LoVo (cell line): ENCODE data around the gene OR1J1.
A peak's percentile ranks its signal among the peaks of the same experiment; 100 is the strongest.

Experiments used
- DNase-seq: peaks from one replicate; pipeline ENCODE4 v3.0.0-alpha.2; 2016; ENCODE audit warnings: low spot score

The OR1J1 gene, protein sequence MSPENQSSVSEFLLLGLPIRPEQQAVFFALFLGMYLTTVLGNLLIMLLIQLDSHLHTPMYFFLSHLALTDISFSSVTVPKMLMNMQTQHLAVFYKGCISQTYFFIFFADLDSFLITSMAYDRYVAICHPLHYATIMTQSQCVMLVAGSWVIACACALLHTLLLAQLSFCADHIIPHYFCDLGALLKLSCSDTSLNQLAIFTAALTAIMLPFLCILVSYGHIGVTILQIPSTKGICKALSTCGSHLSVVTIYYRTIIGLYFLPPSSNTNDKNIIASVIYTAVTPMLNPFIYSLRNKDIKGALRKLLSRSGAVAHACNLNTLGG

GRCh38 chr9:122477826-122478225 lies at the start of gene OR1J1:
OR1J1 (minus strand) TSS chr9:122477926; CDS start chr9:122477926, 0 bp downstream.
- DNase-seq: no peak

GRCh38 chr9:122527193-122527592 lies 49.5 kb upstream of the OR1J1 start, which contains the start of gene OR1N1:
OR1N1 (minus strand) TSS chr9:122527293; CDS start chr9:122527293, 0 bp downstream.
- DNase-seq: no peak

DNA sequence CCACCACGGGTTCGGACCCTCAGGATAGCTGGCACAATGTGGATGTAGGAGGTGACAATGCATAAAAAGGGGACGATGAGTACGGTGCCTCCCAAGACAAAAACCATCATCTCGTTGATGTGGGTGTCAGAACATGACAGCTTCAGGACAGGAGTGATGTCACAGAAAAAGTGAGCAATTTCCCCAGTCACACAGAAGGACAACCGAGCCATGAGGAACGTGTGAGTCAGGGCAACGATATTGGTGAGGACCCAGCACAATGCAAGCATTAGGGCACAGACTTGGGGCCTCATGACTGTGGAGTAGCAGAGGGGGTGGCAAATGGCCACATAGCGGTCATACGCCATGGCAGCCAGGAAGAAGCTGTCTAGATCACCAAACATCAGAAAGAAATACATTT lies 48.9 kb upstream of the OR1J1 start:
- no peak for DNase-seq

GRCh38 chr9:122519376-122519775 lies 41.6 kb upstream of the OR1J1 start:
- no peak for DNase-seq

GRCh38 chr9:122518841-122519240 lies 41.1 kb upstream of the OR1J1 start, which contains the start of gene OR1J4:
OR1J4 (plus strand) TSS chr9:122519141; CDS start chr9:122519141, 0 bp downstream.
- no peak for DNase-seq

GRCh38 chr9:122518226-122518625 lies 40.5 kb upstream of the OR1J1 start:
- no peak for DNase-seq

- no peak for DNase-seq
Measured at GRCh38 chr9:122510502-122510901, 32.8 kb upstream of the OR1J1 start, which contains the start of gene OR1J2. OR1J2 (plus strand) TSS chr9:122510802; CDS start chr9:122510802, 0 bp downstream.

DNA sequence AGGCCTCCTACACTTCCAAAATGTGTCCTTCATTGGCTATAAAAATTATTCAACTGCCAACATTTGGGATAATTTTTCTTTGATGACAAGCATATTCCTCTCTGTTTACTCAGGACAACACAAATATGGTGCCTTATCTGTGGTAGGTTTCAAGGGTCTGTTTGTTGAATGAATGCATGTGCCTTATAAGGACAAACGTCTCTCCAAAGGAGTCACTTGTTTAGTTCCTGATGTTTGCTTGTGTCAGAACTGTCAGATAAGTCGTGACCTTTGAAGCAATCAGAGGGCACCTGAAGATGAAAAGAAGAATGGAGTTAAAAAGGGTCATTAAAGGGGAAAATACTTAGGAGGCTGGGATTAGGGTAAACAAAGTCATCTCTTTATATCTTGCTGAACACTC lies 29.2 kb upstream of the OR1J1 start:
- no peak for DNase-seq

DNA sequence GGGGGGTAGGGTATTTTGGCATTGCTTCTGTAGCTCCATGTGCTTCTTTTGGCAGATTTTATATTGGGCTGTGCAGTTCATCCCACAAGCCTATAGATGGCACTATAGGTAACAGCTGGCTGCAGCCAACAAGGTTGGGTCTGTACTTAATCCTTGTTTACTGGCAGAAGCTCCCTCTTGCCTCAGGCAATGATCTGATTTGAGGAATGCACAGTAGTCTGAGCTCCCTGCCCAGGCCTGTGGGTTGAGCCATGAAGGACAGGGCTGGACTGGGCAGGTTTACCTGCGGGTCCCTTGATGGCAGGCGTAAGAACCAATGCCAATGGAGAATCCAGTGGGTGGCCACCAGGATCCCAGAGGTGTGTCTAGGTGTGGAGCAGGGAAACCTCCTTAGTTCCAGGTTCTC lies 21.2 kb upstream of the OR1J1 start:
- peak; percentile 33 for DNase-seq

DNA sequence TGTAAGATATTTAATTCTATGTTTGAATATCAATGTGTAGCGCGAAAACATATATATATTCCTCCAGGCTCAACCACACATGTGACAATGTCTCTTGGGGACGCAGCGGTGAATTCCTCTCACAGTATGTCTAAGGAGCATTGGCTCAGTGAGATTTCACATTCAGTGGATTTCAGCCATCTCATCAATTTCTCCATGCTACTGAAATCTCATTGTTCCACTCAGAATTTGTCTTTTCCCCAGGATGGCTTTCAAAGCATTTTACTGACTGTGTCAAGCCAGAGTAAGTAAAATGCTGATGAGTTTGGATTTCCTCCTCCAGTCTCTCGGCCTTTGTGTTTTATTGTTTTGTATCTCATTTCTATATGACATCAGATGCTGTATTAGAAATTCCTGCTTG lies 1.3 kb upstream of the OR1J1 start:
- DNase-seq: no peak

- DNase-seq: no peak
Measured at GRCh38 chr9:122477346-122477745, 380 bp downstream of the OR1J1 start.

DNA sequence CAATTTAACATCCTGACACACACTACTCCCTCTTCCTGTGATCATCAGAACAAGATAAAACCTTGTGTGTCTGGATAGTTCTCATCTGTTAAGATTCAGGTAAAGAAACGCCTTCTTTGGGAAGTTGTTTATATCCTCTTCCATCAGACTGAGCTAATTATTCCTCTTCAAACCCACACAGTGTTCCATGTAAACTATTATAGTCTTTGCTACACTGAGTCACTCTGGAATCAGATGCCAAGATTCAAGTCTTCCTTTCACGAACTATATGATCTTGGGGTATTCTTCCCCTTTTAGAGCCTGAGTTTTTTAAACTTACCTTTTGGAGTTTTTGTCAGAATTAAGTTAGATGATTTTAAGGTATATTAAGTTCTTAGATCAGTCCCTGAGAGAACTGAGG lies 2.0 kb downstream of the OR1J1 start:
- no peak for DNase-seq

- no peak for DNase-seq
Measured at GRCh38 chr9:122474561-122474960, 3.2 kb downstream of the OR1J1 start.

DNA sequence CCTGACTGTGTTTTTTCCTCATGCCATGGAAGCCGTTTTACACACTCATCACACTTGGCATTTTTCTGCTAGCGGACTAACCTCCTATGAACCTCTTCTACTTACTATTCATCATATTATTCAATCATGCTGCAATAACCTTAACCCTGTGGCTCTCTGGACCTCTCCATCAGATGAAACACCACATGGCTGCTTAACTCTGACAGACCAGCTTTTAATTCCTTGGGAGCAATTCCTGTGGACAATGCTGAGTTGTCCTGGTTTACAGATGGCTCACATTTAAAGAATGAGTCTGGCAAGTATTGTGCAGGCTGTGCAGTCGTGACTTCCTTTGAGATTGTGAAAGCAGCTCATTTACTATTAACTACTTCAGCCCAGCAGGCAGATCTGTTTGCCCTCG lies 9.0 kb downstream of the OR1J1 start:
- DNase-seq: no peak

- DNase-seq: no peak
Measured at GRCh38 chr9:122466456-122466855, 11.3 kb downstream of the OR1J1 start.

DNA sequence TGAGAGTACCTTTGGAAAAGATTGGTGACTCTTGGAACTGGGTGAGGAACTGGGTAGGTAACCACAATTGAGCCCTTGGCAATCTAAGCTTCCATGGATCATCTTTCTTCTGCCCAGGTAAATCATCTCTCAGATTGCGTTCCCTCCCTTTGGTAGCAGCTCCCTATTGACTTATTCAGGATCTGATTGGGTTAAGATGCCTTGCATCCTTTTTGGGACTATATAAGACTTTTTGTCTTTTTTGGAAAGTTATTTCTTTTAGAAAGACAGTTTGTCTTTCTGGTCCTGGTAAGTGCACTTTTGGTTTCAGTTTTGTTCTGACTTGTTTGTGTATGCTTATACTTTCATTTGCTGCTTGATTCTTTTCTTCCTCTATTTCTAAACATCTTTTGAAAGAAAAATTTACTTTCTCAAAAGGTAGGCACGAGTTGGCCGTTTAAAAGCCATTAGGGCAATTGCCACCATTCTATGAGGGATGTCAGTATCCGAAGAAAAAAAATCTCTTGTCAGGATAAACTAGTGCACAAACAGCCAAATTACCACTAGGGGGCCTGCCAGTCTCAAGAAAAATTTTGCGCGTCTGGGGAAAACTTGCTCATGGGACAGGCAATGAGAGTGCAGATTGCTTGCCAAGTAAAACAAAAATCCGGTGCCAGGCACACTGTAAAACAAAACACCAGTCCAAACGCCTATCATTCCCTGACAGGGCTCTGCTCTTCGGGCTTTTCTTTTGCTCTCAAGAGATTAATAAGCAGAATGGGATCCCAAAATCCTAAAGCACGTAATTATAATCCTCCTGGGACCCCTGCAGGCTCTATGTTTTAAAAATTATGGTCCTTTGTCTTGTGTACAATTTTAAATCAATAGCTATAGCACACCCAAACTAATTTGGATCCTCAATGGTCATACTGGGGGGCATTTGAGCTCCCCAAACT lies 12.8 kb downstream of the OR1J1 start:
- peak; percentile 82 for DNase-seq

DNA sequence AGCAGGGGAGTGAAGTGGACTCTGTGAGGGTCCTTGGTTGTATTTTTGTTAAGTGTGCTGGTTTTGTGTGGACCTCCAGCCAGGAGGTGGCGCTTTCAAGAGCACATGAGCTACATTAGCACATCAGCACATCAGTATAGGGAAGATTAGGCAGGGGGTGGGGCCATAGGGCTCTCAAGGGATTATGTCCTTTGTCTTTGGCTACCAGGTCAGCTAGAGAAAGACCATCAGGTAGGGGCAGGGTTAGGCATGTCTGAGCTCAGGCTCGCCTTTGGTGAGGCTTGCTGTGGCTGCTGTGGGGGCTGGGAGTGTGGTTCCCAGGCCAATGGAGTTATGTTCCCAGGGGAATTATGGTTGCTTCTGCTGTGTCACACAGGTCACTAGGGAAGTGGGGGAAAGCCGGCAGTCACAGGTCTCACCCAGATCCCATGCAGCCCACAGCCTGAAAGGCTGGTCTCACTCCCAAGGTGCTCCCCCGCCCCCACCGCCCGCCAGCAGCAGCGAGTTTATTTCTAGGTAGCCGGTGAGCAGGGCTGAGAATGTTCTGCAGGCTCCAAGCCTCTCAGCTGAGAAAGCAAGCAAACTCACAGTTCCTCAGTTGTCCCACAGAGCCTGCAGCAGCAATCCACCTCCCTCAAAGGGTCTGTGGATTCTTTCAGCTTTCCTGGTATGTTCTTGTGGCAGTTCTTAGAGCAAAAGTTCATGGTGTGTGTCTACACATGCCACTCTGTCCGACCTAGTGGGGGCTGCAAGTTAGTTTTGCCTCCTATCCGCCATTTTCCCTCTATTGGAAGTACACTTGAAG lies 13.7 kb downstream of the OR1J1 start:
- no peak for DNase-seq

DNA sequence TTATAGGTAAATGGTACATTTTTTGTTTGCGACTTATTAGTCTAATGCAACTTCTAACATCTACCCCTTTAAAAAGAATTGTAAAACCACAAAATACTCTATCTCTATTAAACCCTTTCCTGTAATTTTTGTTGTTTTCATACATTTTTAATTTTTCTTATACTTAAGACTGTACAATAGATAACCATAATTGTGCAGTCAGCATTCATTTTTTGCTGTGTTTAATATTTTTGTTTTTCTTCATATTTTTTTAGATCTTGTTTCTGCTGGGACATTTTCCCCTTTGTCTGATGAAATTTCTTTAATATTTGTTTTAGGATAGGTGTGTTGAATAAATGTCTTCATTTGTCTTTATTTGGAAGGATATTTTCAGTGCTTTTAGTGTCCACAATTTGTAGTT lies 19.9 kb downstream of the OR1J1 start:
- DNase-seq: no peak

- no peak for DNase-seq
Measured at GRCh38 chr9:122456123-122456522, 21.6 kb downstream of the OR1J1 start.

DNA sequence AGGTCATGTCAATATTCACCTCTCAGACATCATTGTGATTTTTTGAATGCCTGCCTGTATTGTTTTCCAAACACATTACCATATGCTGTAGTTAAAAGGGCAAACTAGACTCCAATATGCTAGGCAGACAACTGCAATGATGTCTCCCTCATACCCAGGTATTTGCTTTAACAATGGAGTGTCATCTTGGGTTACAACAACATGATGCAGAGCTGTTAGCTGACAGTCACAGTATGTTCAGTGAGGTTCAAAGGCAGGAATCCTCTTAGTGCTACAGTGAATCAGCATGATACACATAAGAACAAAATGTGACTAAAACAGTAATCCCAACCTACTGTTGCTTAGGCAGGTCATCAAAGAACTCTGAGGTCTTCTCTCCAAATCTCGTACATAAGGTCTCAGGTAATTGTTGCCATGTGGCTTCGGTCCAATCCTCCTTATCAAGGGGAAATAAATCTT lies 24.0 kb downstream of the OR1J1 start:
- no peak for DNase-seq

DNA sequence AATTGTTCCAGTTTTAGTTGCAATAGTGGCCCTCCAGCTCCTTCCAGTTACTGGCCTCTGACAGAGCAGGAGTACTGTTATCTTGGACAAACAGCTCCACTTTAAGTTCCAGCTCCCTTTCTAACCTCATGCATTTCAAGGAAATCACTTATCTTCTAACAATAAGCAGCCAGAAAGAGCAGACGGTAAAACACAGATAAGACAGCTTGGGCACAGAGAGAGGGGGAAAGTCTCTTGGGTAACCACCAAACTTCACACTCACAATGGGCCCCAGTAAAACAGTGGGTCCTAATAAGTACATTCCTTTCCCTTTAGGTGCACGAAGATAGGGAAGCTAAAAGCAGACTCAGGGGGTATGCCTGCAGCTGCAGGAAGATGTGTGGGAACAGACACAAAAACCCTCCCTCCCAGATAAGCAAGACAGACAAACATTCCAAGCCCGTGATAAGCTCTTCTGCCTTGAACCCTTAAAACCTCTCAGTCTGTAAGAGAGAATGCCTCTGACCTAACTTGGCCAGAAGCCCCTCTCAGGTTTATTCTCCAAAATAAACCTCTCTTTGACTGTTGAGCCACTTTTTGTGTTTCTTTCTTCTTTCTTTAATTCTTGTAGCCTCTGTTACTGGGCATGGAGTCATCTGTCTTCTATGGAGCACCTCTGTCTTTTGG lies 30.8 kb downstream of the OR1J1 start:
- DNase-seq: no peak
